H1 (cell line): ENCODE measurements around the gene TMOD4. TPM values are rescaled to one million over a fixed set of nuclear protein-coding genes. Genes with fewer than 3 reads are reported as not detected.

Experiments
- CTCF ChIA-PET: fragments of 300-600 bp; sonication (Branson Sonifier 250); formaldehyde crosslinking; loops from one replicate; lab custom pipeline; 2021; ENCODE audit not compliant: partially characterized antibody; lab: Charles Lee
- POLR2A ChIA-PET: fragments of 300-600 bp; sonication (Branson Sonifier 250); formaldehyde crosslinking; loops from one replicate; lab custom pipeline; 2021; ENCODE audit warnings: inconsistent platforms; ENCODE audit not compliant: partially characterized antibody; lab: Charles Lee
- DNase-seq, 2 experiments: peaks; one replicate each; pipeline versions ENCODE4 v3.0.0 to v3.0.0-alpha.2; 2010 to 2022; ENCODE audit warnings: low spot score in 2 of 2, low read depth in 1 of 2, mixed read lengths in 1 of 2
- FAIRE-seq: peaks from 2 replicates; lab custom pipeline; 2011; peaks lifted over from hg19 to GRCh38; lab: Jason Lieb, UNC
- H2AFZ ChIP-seq: 2 replicates; pipeline ENCODE4 v1.8.1; 2012; ENCODE audit warnings: low read length, inconsistent platforms
- H2AK5ac ChIP-seq: 2 replicates; pipeline ENCODE4 v1.6.1; 2013; ENCODE audit warnings: low read depth, low read length
- H2BK120ac ChIP-seq: replicated peaks from 2 replicates; pipeline ENCODE3; 2013; ENCODE audit warnings: low read depth, low read length, inconsistent platforms
- H2BK12ac ChIP-seq: 2 replicates; pipeline ENCODE4 v1.6.1; 2013; ENCODE audit warnings: low read depth, low read length
- H2BK15ac ChIP-seq: 2 replicates; pipeline ENCODE4 v1.6.1; 2013; ENCODE audit warnings: low read length
- H2BK20ac ChIP-seq: 2 replicates; pipeline ENCODE4 v1.6.1; 2013; ENCODE audit warnings: low read length
- H2BK5ac ChIP-seq: 2 replicates; pipeline ENCODE4 v1.6.1; 2013; ENCODE audit warnings: low read depth, low read length
- H3K14ac ChIP-seq: 2 replicates; pipeline ENCODE4 v1.6.1; 2013; ENCODE audit warnings: inconsistent platforms; ENCODE audit not compliant: insufficient read length
- H3K18ac ChIP-seq: 2 replicates; pipeline ENCODE4 v1.6.1; 2013; ENCODE audit warnings: low read length; ENCODE audit errors: extremely low read depth
- H3K23ac ChIP-seq: 2 replicates; pipeline ENCODE4 v1.6.1; 2013; ENCODE audit warnings: inconsistent platforms; ENCODE audit not compliant: insufficient read length
- H3K23me2 ChIP-seq: 2 replicates; pipeline ENCODE4 v1.6.1; 2013; ENCODE audit warnings: low read depth, low read length
- H3K27ac ChIP-seq: 2 replicates; pipeline ENCODE4 v1.6.1; 2011; ENCODE audit warnings: low read depth, low read length, inconsistent platforms
- H3K27me3 ChIP-seq, 4 experiments: replicated peaks in 1 of 4; 1 replicate in 1 of 4; 2 replicates in 3 of 4; pipeline versions ENCODE4 v1.6.1 to v1.8.1; 2011 to 2013; ENCODE audit warnings: low read length in 3 of 4, mild to moderate bottlenecking in 3 of 4, inconsistent platforms in 2 of 4, mixed read lengths in 2 of 4, moderate library complexity in 1 of 4; ENCODE audit not compliant: control insufficient read depth in 3 of 4, insufficient read depth in 3 of 4; ENCODE audit errors: extremely low read depth in 1 of 4
- H3K36me3 ChIP-seq, 4 experiments: 2 replicates each; pipeline versions ENCODE4 v1.6.1 to v1.8.1; 2011 to 2013; ENCODE audit warnings: mild to moderate bottlenecking in 4 of 4, low read length in 3 of 4, moderate library complexity in 2 of 4, control low read depth in 1 of 4, inconsistent platforms in 1 of 4; ENCODE audit not compliant: insufficient read depth in 4 of 4, control insufficient read depth in 2 of 4
- H3K4ac ChIP-seq: replicated peaks from 2 replicates; pipeline ENCODE3; 2013; ENCODE audit warnings: low read length, low read depth, mixed read lengths, inconsistent platforms; ENCODE audit not compliant: insufficient read length
- H3K4me1 ChIP-seq, 4 experiments: replicated peaks in 1 of 4; 1 replicate in 1 of 4; 2 replicates in 3 of 4; pipeline versions ENCODE4 v1.6.1 to v1.8.1; 2011 to 2013; ENCODE audit warnings: low read length in 3 of 4, inconsistent platforms in 2 of 4, mixed read lengths in 1 of 4; ENCODE audit not compliant: insufficient read depth in 4 of 4, control insufficient read depth in 3 of 4
- H3K4me2 ChIP-seq, 2 experiments: 2 replicates each; pipeline versions ENCODE4 v1.6.1 to v1.8.1; 2011 to 2013; ENCODE audit warnings: low read depth in 2 of 2, low read length in 2 of 2, control low read depth in 1 of 2, inconsistent platforms in 1 of 2, mild to moderate bottlenecking in 1 of 2; ENCODE audit not compliant: insufficient read depth in 1 of 2
- H3K4me3 ChIP-seq, 4 experiments: fragments of 200-600, 300-600 bp in 1 of 4; sonication (generic), shearing (Covaris generic), sonication (Bioruptor Twin) in 1 of 4; 2 replicates each; pipeline versions ENCODE4 v1.5.1 to v1.8.1; 2011 to 2016; ENCODE audit warnings: low read length in 4 of 4, low read depth in 3 of 4, control low read depth in 2 of 4, inconsistent platforms in 2 of 4, mild to moderate bottlenecking in 2 of 4, mixed read lengths in 1 of 4, moderate library complexity in 1 of 4; ENCODE audit not compliant: insufficient read depth in 2 of 4; ENCODE audit errors: extremely low read depth in 1 of 4
- H3K56ac ChIP-seq: replicated peaks from 2 replicates; pipeline ENCODE3; 2013; ENCODE audit warnings: low read depth, mild to moderate bottlenecking, mixed read lengths, low read length, inconsistent platforms; ENCODE audit not compliant: insufficient read length
- H3K79me1 ChIP-seq: 2 replicates; pipeline ENCODE4 v1.6.1; 2013; ENCODE audit warnings: low read depth, low read length, control low read depth
- H3K79me2 ChIP-seq, 2 experiments: 2 replicates each; pipeline versions ENCODE4 v1.6.1 to v1.8.1; 2012 to 2013; ENCODE audit warnings: low read length in 2 of 2, mild to moderate bottlenecking in 2 of 2, inconsistent platforms in 1 of 2; ENCODE audit not compliant: insufficient read depth in 2 of 2, control insufficient read depth in 1 of 2
- H3K9ac ChIP-seq, 4 experiments: replicated peaks in 1 of 4; 1 replicate in 1 of 4; 2 replicates in 3 of 4; pipeline versions ENCODE4 v1.6.1 to v1.8.1; 2011 to 2013; ENCODE audit warnings: low read depth in 3 of 4, low read length in 3 of 4, control low read depth in 2 of 4, mild to moderate bottlenecking in 2 of 4, moderate library complexity in 2 of 4, inconsistent platforms in 1 of 4; ENCODE audit errors: extremely low read depth in 1 of 4
- H3K9me3 ChIP-seq, 2 experiments: 2 replicates each; pipeline versions ENCODE4 v1.6.1 to v1.8.1; 2012 to 2013; ENCODE audit warnings: mild to moderate bottlenecking in 2 of 2, moderate library complexity in 2 of 2, control low read depth in 1 of 2, inconsistent platforms in 1 of 2, low read depth in 1 of 2, low read length in 1 of 2, mixed read lengths in 1 of 2; ENCODE audit not compliant: insufficient read depth in 2 of 2
- H4K20me1 ChIP-seq, 2 experiments: replicated peaks in 1 of 2; 2 replicates each; pipeline versions ENCODE3 to v1.8.1; 2011 to 2013; ENCODE audit warnings: inconsistent platforms in 2 of 2, low read length in 2 of 2, mild to moderate bottlenecking in 1 of 2; ENCODE audit not compliant: insufficient read depth in 2 of 2, control insufficient read depth in 1 of 2
- H4K5ac ChIP-seq: 2 replicates; pipeline ENCODE4 v1.6.1; 2013; ENCODE audit warnings: low read length, low read depth, mixed read lengths, inconsistent platforms; ENCODE audit not compliant: insufficient read length
- H4K8ac ChIP-seq: 2 replicates; pipeline ENCODE4 v1.8.0; 2013; ENCODE audit warnings: mild to moderate bottlenecking, moderate library complexity, low read length, inconsistent platforms; ENCODE audit not compliant: insufficient read depth; ENCODE audit errors: extremely low read depth
- H4K91ac ChIP-seq: replicated peaks from 2 replicates; pipeline ENCODE3; 2013; ENCODE audit warnings: low read length, mixed read lengths, inconsistent platforms; ENCODE audit not compliant: insufficient read length
- BRCA1 ChIP-seq: IDR thresholded peaks from 2 replicates; pipeline ENCODE4 v1.6.1; 2012; ENCODE audit warnings: low read depth, low read length, improper control_type of control experiment
- E2F6 ChIP-seq: IDR thresholded peaks from 2 replicates; pipeline ENCODE4 v1.6.1; 2012; ENCODE audit warnings: inconsistent platforms
- EP300 ChIP-seq, 2 experiments: IDR thresholded peaks; 1 replicate in 1 of 2; 2 replicates in 1 of 2; pipeline ENCODE4 v1.6.1; 2011 to 2012; ENCODE audit warnings: low read depth in 2 of 2, low read length in 2 of 2, mild to moderate bottlenecking in 2 of 2, borderline replicate concordance in 1 of 2, inconsistent platforms in 1 of 2, moderate library complexity in 1 of 2
- JUND ChIP-seq: IDR thresholded peaks from 2 replicates; pipeline ENCODE4 v1.6.1; 2011; ENCODE audit warnings: mild to moderate bottlenecking, improper control_type of control experiment, low read length
- KDM1A ChIP-seq: fragments of 200-600, 300-600 bp; sonication (generic); IDR thresholded peaks from 2 replicates; pipeline ENCODE4 v1.7.1; 2016; ENCODE audit warnings: mild to moderate bottlenecking, low read length, borderline replicate concordance
- PHF8 ChIP-seq: fragments of 200-600 bp; sonication (generic); conservative IDR thresholded peaks from 2 replicates; pipeline ENCODE4 v1.7.1; 2012; ENCODE audit warnings: low read depth, mild to moderate bottlenecking, inconsistent platforms, low read length, moderate library complexity
- SP2 ChIP-seq: IDR thresholded peaks from 2 replicates; pipeline ENCODE4 v1.6.1; 2012; ENCODE audit warnings: mild to moderate bottlenecking, low read length, inconsistent platforms
- polyA plus RNA-seq, 7 experiments: library from polyadenylated mRNA; depleted of rRNA in 3 of 7; stranded (reverse) in 5 of 7; unstranded in 2 of 7; fragments of >200 nt in 5 of 7; fragments of 200-250 nt in 2 of 7; gene quantifications; 1 replicate in 5 of 7; 2 replicates in 1 of 7; 4 replicates in 1 of 7; pipeline versions ENCODE4 v1.2.1 to v1.2.3, GENCODE V29; 2011 to 2013; ENCODE audit warnings: missing spikeins in 2 of 7, mixed read lengths in 2 of 7
- total RNA-seq: library from RNA; stranded (reverse); fragmentation: NEBNext Ultra II Directional; extraction: Animal tissue kit (Norgen Biotek cat#: 25700); gene quantifications from 2 replicates; pipeline ENCODE4 v1.2.1, GENCODE V29; 2021

The TMOD4 gene
- total and polyA plus RNA-seq, 2 of the 8 experiments (the other 6 are each of a cell fraction or from before 2014, with no cell fraction given): 0.42 TPM; not detected in 1

- H4K20me1 ChIP-seq: no peaks in the 10 kb centered on the region
- H2BK5ac ChIP-seq: no peak overlapping the region
- ChIA-PET CTCF (interaction anchor here (0.8 to 11.8 kb wide), 7 partner anchors 11 to 134 kb away, joined by 3 to 285 read pairs (median 9); no protein-coding TSS in a partner anchor), POLR2A (interaction anchor here (1.3 kb wide), 1 partner anchor 10 kb away, joined by 5 read pairs; no protein-coding TSS in a partner anchor)
- no peak overlapping the region for H2AFZ ChIP-seq
- H3K4me3 ChIP-seq: no peak overlapping the region
- H4K91ac ChIP-seq: no peak overlapping the region
- no peak overlapping the region for H2BK15ac ChIP-seq
- H3K18ac ChIP-seq: no peak overlapping the region
- peaks cover 0 to 18% (median 6%) of the 10 kb centered on the region in 4 experiments; a peak in 4 of 8 replicates for H3K36me3 ChIP-seq
- no peak for DNase-seq
- H2AK5ac ChIP-seq: no peak overlapping the region
- H3K79me2 ChIP-seq: no peaks in the 10 kb centered on the region
- no peaks in the 10 kb centered on the region; a peak in 1 of 7 replicates for H3K4me1 ChIP-seq
- H3K27me3 ChIP-seq: no peaks in the 10 kb centered on the region
- H4K5ac ChIP-seq: no peak overlapping the region
- no peak overlapping the region for H2BK20ac ChIP-seq
- no peaks in the 10 kb centered on the region for H3K9me3 ChIP-seq
- no peak overlapping the region for H3K56ac ChIP-seq
- H2BK12ac ChIP-seq: no peak overlapping the region
- TF ChIP-seq SP2 (no peak), PHF8 (no peak), JUND (no peak), BRCA1 (no peak), E2F6 (no peak), KDM1A (no peak), EP300 (IDR thresholded peaks at IDR 0.05; ENCODE audit: borderline replicate concordance in 1 of 2, low read depth in 2 of 2, low read length in 2 of 2) (no peak)
- H3K79me1 ChIP-seq: no peaks in the 10 kb centered on the region
- no peak overlapping the region for H3K23ac ChIP-seq
- H3K4ac ChIP-seq: no peak overlapping the region
- no peak overlapping the region for H3K9ac ChIP-seq
- H4K8ac ChIP-seq: no peak overlapping the region
- no peak overlapping the region for H3K14ac ChIP-seq
- H3K4me2 ChIP-seq: no peak overlapping the region
- no peaks in the 10 kb centered on the region for H3K23me2 ChIP-seq
- H3K27ac ChIP-seq: no peak overlapping the region
- H2BK120ac ChIP-seq: no peak overlapping the region
- FAIRE-seq: no peak
Measured at GRCh38 chr1:151159373-151159772, 16.4 kb downstream of the TMOD4 start.
